B cell (primary cell): Measurements from ENCODE around the gene AOPEP.

ENCODE experiments used
- EZH2 ChIP-seq: IDR thresholded peaks from 2 replicates; pipeline ENCODE4 v1.6.1; 2012; ENCODE audit warnings: borderline replicate concordance, low read depth, mild to moderate bottlenecking, moderate library complexity, low read length; ENCODE audit not compliant: insufficient read depth, poor library complexity, severe bottlenecking
- TF ChIP-seq, protein P1 (sequence below): fragments of 200-600 bp; IDR thresholded peaks from one replicate; pipeline ENCODE4 v1.8.0; 2022; ENCODE audit warnings: antibody characterized with exemption, mild to moderate bottlenecking

DNA sequence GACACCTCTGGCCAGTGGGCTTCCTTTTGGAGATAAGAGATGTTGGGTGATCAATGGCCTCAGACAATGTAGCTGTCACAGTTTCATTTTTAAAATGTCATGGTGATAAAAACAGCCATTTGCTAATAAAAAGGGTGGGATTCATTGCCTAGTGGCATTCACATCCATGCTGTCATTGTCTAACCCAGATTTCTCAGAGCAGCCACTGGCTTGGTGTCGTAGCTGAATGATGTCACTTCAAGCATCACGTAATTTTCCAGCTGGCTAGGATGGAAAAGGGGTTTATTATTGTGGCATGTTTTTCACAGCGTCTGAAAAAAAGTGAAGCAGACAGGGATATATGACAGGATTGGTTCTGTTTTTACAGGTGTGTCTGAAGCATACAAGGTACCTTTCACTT lies 184.7 kb downstream of the AOPEP start:
- TF ChIP-seq, protein P1, sequence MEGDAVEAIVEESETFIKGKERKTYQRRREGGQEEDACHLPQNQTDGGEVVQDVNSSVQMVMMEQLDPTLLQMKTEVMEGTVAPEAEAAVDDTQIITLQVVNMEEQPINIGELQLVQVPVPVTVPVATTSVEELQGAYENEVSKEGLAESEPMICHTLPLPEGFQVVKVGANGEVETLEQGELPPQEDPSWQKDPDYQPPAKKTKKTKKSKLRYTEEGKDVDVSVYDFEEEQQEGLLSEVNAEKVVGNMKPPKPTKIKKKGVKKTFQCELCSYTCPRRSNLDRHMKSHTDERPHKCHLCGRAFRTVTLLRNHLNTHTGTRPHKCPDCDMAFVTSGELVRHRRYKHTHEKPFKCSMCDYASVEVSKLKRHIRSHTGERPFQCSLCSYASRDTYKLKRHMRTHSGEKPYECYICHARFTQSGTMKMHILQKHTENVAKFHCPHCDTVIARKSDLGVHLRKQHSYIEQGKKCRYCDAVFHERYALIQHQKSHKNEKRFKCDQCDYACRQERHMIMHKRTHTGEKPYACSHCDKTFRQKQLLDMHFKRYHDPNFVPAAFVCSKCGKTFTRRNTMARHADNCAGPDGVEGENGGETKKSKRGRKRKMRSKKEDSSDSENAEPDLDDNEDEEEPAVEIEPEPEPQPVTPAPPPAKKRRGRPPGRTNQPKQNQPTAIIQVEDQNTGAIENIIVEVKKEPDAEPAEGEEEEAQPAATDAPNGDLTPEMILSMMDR, result no peak
- TF ChIP-seq EZH2, result no peak
